Measurements from ENCODE around the gene ATP23.

ATP23 gene

GRCh38 chr12:57958061-57958657, 16.8 kb downstream of the ATP23 start:
- Histone ChIP-seq H3F3A (ENCODE audit: low read depth) (no peaks in the 10 kb centered on the region), H3K4me2 (ENCODE audit: low read depth, low read length, poor library complexity, severe bottlenecking) (no peak overlapping the region), H3K9me3 (ENCODE audit: insufficient read depth, low read depth, low read length) (no peaks in the 10 kb centered on the region), H3K36me3 (ENCODE audit: insufficient read depth, low read length) (peaks cover 29% of the 10 kb centered on the region), H3K4me1 (ENCODE audit: insufficient read depth, low read length, poor library complexity, severe bottlenecking) (no peaks in the 10 kb centered on the region), H4K20me1 (ENCODE audit: insufficient read depth, low read length, poor library complexity, severe bottlenecking) (no peaks in the 10 kb centered on the region), H3K79me2 (ENCODE audit: insufficient read depth, low read length) (no peaks in the 10 kb centered on the region), H3K27me3 (ENCODE audit: insufficient read depth, low read length, poor library complexity, severe bottlenecking) (no peaks in the 10 kb centered on the region), H3K9ac (ENCODE audit: low read depth, low read length, poor library complexity, severe bottlenecking) (no peak overlapping the region), H3K9me2 (replicated peaks; ENCODE audit: low read depth, low read length) (no peaks in the 10 kb centered on the region), H2AFZ (ENCODE audit: low read length) (no peak overlapping the region), H3K4me3 (ENCODE audit: low read length, poor library complexity, severe bottlenecking) (no peak overlapping the region)
- TF ChIP-seq CTCF (conservative IDR thresholded peaks at IDR 0.05; ENCODE audit: low read length) (no peak), EZH2phosphoT487 (IDR thresholded peaks at IDR 0.05; ENCODE audit: borderline replicate concordance) (no peak)

- no peak overlapping the region for H3K9ac ChIP-seq (ENCODE audit: low read depth, low read length, poor library complexity, severe bottlenecking)
- H4K20me1 ChIP-seq (ENCODE audit: insufficient read depth, low read length, poor library complexity, severe bottlenecking), result no peaks in the 10 kb centered on the region
- no peaks in the 10 kb centered on the region for H3K36me3 ChIP-seq (ENCODE audit: insufficient read depth, low read length)
- H3K79me2 ChIP-seq (ENCODE audit: insufficient read depth, low read length), result no peaks in the 10 kb centered on the region
- peaks cover 9% of the 10 kb centered on the region for H3K4me1 ChIP-seq (ENCODE audit: insufficient read depth, low read length, poor library complexity, severe bottlenecking)
- H3K4me3 ChIP-seq (ENCODE audit: low read length, poor library complexity, severe bottlenecking), result no peak overlapping the region
- H3F3A ChIP-seq (ENCODE audit: low read depth), result no peaks in the 10 kb centered on the region
- peak overlapping the region; percentile 46; the same call in 1 of the 2 replicates for H2AFZ ChIP-seq (ENCODE audit: low read length)
- H3K9me3 ChIP-seq (ENCODE audit: insufficient read depth, low read depth, low read length), result no peaks in the 10 kb centered on the region
- H3K9me2 ChIP-seq (replicated peaks; ENCODE audit: low read depth, low read length), result no peaks in the 10 kb centered on the region
- no peak for TF ChIP-seq CTCF (conservative IDR thresholded peaks at IDR 0.05; ENCODE audit: low read length)
- no peaks in the 10 kb centered on the region for H3K27me3 ChIP-seq (ENCODE audit: insufficient read depth, low read length, poor library complexity, severe bottlenecking)
- peak overlapping the region; percentile 21 for H3K4me2 ChIP-seq (ENCODE audit: low read depth, low read length, poor library complexity, severe bottlenecking)
Measured at GRCh38 chr12:57964421-57964820, 23.1 kb downstream of the ATP23 start.

GRCh38 chr12:57965766-57966165, 24.4 kb downstream of the ATP23 start:
- Histone ChIP-seq H3K4me1 (ENCODE audit: insufficient read depth, low read length, poor library complexity, severe bottlenecking) (peaks cover 9% of the 10 kb centered on the region), H3F3A (ENCODE audit: low read depth) (no peaks in the 10 kb centered on the region), H3K27me3 (ENCODE audit: insufficient read depth, low read length, poor library complexity, severe bottlenecking) (no peaks in the 10 kb centered on the region), H3K4me2 (ENCODE audit: low read depth, low read length, poor library complexity, severe bottlenecking) (no peak overlapping the region), H3K36me3 (ENCODE audit: insufficient read depth, low read length) (no peaks in the 10 kb centered on the region), H3K4me3 (ENCODE audit: low read length, poor library complexity, severe bottlenecking) (no peak overlapping the region), H3K9me3 (ENCODE audit: insufficient read depth, low read depth, low read length) (peaks cover 5% of the 10 kb centered on the region; the same call in 1 of the 2 replicates), H2AFZ (ENCODE audit: low read length) (peak overlapping the region; percentile 3; the same call in 1 of the 2 replicates), H3K9ac (ENCODE audit: low read depth, low read length, poor library complexity, severe bottlenecking) (no peak overlapping the region), H4K20me1 (ENCODE audit: insufficient read depth, low read length, poor library complexity, severe bottlenecking) (no peaks in the 10 kb centered on the region), H3K79me2 (ENCODE audit: insufficient read depth, low read length) (no peaks in the 10 kb centered on the region), H3K9me2 (replicated peaks; ENCODE audit: low read depth, low read length) (no peaks in the 10 kb centered on the region)
- TF ChIP-seq CTCF (conservative IDR thresholded peaks at IDR 0.05; ENCODE audit: low read length) (no peak), EZH2phosphoT487 (IDR thresholded peaks at IDR 0.05; ENCODE audit: borderline replicate concordance) (no peak)
